GM12878 (cell line): ENCODE measurements around the gene GNA15. TPM values are rescaled to one million over a fixed set of nuclear protein-coding genes. Genes with fewer than 3 reads are reported as not detected.

Experiments used
- ATAC-seq: fragments of 200-7000 bp; cut with Tn5 transposase; 3 replicates; pipeline ENCODE4 v1.9.1; 2020; ENCODE audit warnings: mild to moderate bottlenecking, moderate library complexity
- BruUV-seq: library from RNA; stranded (reverse); fragments of 400-500 nt; replicated peaks from 2 replicates; lab custom pipeline; 2021; lab: Mats Ljungman, UMichigan
- CTCF ChIA-PET: fragments of 300-600 bp; sonication (Branson Sonifier 250); formaldehyde crosslinking; extraction: SDS; loops from one replicate; lab custom pipeline; 2021; ENCODE audit warnings: inconsistent platforms; lab: Yijun Ruan, JAX
- POLR2A ChIA-PET: fragments of 350-600 bp; formaldehyde crosslinking; extraction: SDS; loops from one replicate; lab custom pipeline; 2021; ENCODE audit warnings: inconsistent platforms; lab: Charles Lee
- RAD21 ChIA-PET: fragments of 300-600 bp; sonication (Branson Sonifier 250); formaldehyde crosslinking; loops from one replicate; lab custom pipeline; 2023; ENCODE audit warnings: antibody characterized with exemption; ENCODE audit not compliant: unreplicated experiment; lab: Charles Lee
- SMC1A ChIA-PET: fragments of 300-600 bp; sonication (Branson Sonifier 250); formaldehyde crosslinking; loops from one replicate; lab custom pipeline; 2023; ENCODE audit not compliant: unreplicated experiment, uncharacterized antibody; lab: Charles Lee
- DNase-seq: peaks from one replicate; pipeline ENCODE4 v3.0.0-alpha.2; 2011; ENCODE audit warnings: low read depth, low spot score
- FAIRE-seq: peaks from 3 replicates; lab custom pipeline; 2011; peaks lifted over from hg19 to GRCh38; lab: Jason Lieb, UNC
- H2AFZ ChIP-seq: 2 replicates; pipeline ENCODE4 v1.6.0; 2011; ENCODE audit warnings: low read depth, low read length, control low read depth; ENCODE audit not compliant: control insufficient read depth
- H3K27ac ChIP-seq: 2 replicates; pipeline ENCODE4 v1.5.1; 2011; ENCODE audit warnings: control low read depth; ENCODE audit not compliant: control insufficient read depth, insufficient read depth
- H3K27me3 ChIP-seq, 2 experiments: replicated peaks in 1 of 2; 2 replicates each; pipeline versions ENCODE4 v1.6.0 to v1.6.1; 2011; ENCODE audit warnings: low read length in 1 of 2; ENCODE audit not compliant: control insufficient read depth in 2 of 2, insufficient read depth in 2 of 2
- H3K36me3 ChIP-seq, 2 experiments: 2 replicates each; pipeline ENCODE4 v1.5.1; 2011; ENCODE audit warnings: low read length in 1 of 2; ENCODE audit not compliant: control insufficient read depth in 2 of 2, insufficient read depth in 2 of 2
- H3K4me1 ChIP-seq: 2 replicates; pipeline ENCODE4 v1.6.1; 2011; ENCODE audit warnings: mild to moderate bottlenecking, low read length, moderate library complexity, mixed read lengths; ENCODE audit not compliant: control insufficient read depth, insufficient read depth
- H3K4me2 ChIP-seq: 2 replicates; pipeline ENCODE4 v1.6.0; 2011; ENCODE audit warnings: control low read depth; ENCODE audit not compliant: control insufficient read depth, insufficient read depth
- H3K4me3 ChIP-seq: fragments of 200-600 bp; sonication (generic); 2 replicates; pipeline ENCODE4 v1.5.1; 2016
- H3K79me2 ChIP-seq: 2 replicates; pipeline ENCODE4 v1.6.0; 2011; ENCODE audit warnings: low read length; ENCODE audit not compliant: control insufficient read depth, insufficient read depth
- H3K9ac ChIP-seq: 2 replicates; pipeline ENCODE4 v1.8.0; 2011; ENCODE audit warnings: low read length, control low read depth, mixed read lengths; ENCODE audit not compliant: control insufficient read depth, insufficient read depth
- H3K9me3 ChIP-seq: replicated peaks from 3 replicates; pipeline ENCODE4 v1.5.1; 2011; ENCODE audit warnings: mild to moderate bottlenecking, low read length; ENCODE audit not compliant: control insufficient read depth, insufficient read depth
- H4K20me1 ChIP-seq: 2 replicates; pipeline ENCODE4 v1.6.0; 2011; ENCODE audit not compliant: control insufficient read depth, insufficient read depth
- ASH2L ChIP-seq: fragments of 300-600, 200-600 bp; sonication (generic); IDR thresholded peaks from 2 replicates; pipeline ENCODE4 v1.6.1; 2017; ENCODE audit warnings: low read depth, mild to moderate bottlenecking, borderline replicate concordance
- CBFB ChIP-seq: IDR thresholded peaks from 2 replicates; pipeline ENCODE4 v1.6.1; 2016; ENCODE audit warnings: antibody characterized with exemption, low read depth
- NBN ChIP-seq: fragments of 450-650 bp; IDR thresholded peaks from 2 replicates; pipeline ENCODE4 v1.6.1; 2016
- NRF1 ChIP-seq: conservative IDR thresholded peaks from 2 replicates; pipeline ENCODE4 v1.6.1; 2011; ENCODE audit warnings: mild to moderate bottlenecking, low read depth, low read length, improper control_type of control experiment
- PRDM15 ChIP-seq: fragments of 450-650 bp; formaldehyde crosslinking; IDR thresholded peaks from 2 replicates; pipeline ENCODE4 v1.4.0; 2020; ENCODE audit warnings: mild to moderate bottlenecking, moderate library complexity
- RFX5 ChIP-seq: IDR thresholded peaks from 2 replicates; pipeline ENCODE4 v1.6.1; 2011; ENCODE audit warnings: low read depth, low read length, improper control_type of control experiment
- SRF ChIP-seq, 2 experiments: IDR thresholded peaks; 2 replicates each; pipeline ENCODE4 v1.6.1; 2011; ENCODE audit warnings: low read depth in 2 of 2, low read length in 2 of 2, mild to moderate bottlenecking in 1 of 2, moderate library complexity in 1 of 2
- ZBED1 ChIP-seq: IDR thresholded peaks from 2 replicates; pipeline ENCODE4 v1.6.1; 2016; ENCODE audit warnings: borderline replicate concordance
- WGBS: methylation state at CpG from one replicate; pipeline ENCODE4 v1.1.6; 2016; ENCODE audit warnings: low lambda C conversion rate; ENCODE audit not compliant: insufficient replicate concordance, insufficient coverage; ENCODE audit errors: missing lambda C conversion rate; 5-methylcytosine and 5-hydroxymethylcytosine counted together
- in situ Hi-C: fragments of 300-500 bp; cut with MboI; formaldehyde crosslinking; loops from 9 replicates; pipeline ENCODE4 v1.14.3; 2018; ENCODE audit warnings: mixed read lengths
- intact Hi-C: fragments of 100-400 bp; cut with micrococcal nuclease; formaldehyde crosslinking; loops from one replicate; pipeline ENCODE4 v1.14.2; 2022; ENCODE audit not compliant: unreplicated experiment
- polyA plus RNA-seq, 11 experiments: library from polyadenylated mRNA; depleted of rRNA in 4 of 11; unstranded in 6 of 11; stranded (reverse) in 5 of 11; fragments of >200 nt; fragmentation: Nextera tagmentation in 4 of 11; fragmentation: Illumina TruSeq in 1 of 11; extraction: Ambion mirVana in 4 of 11; extraction: Trizol in 1 of 11; gene quantifications; 1 replicate in 1 of 11; 2 replicates in 10 of 11; pipeline versions ENCODE4 v1.2.1 to v1.2.3, GENCODE V29; 2011 to 2016; ENCODE audit warnings: inconsistent platforms in 2 of 11, missing spikeins in 2 of 11, low read depth in 1 of 11
- total RNA-seq, 4 experiments: library from RNA; depleted of rRNA in 3 of 4; stranded (reverse); fragments of >200 nt in 3 of 4; fragmentation: Illumina TruSeq in 1 of 4; extraction: Trizol in 1 of 4; gene quantifications; 2 replicates each; pipeline versions ENCODE4 v1.2.1 to v1.2.3, GENCODE V29; 2013 to 2021
- TF ChIP-seq, protein P1 (sequence below): fragments of 150-350 bp; IDR thresholded peaks from 2 replicates; pipeline ENCODE4 v1.6.1; 2016; ENCODE audit warnings: low read depth, low read length

Gene GNA15
- total and polyA plus RNA-seq, 10 of the 15 experiments (the other 5 are each of a cell fraction or from before 2014, with no cell fraction given): 0.42 to 18.0 (median 9.4) TPM

DNA sequence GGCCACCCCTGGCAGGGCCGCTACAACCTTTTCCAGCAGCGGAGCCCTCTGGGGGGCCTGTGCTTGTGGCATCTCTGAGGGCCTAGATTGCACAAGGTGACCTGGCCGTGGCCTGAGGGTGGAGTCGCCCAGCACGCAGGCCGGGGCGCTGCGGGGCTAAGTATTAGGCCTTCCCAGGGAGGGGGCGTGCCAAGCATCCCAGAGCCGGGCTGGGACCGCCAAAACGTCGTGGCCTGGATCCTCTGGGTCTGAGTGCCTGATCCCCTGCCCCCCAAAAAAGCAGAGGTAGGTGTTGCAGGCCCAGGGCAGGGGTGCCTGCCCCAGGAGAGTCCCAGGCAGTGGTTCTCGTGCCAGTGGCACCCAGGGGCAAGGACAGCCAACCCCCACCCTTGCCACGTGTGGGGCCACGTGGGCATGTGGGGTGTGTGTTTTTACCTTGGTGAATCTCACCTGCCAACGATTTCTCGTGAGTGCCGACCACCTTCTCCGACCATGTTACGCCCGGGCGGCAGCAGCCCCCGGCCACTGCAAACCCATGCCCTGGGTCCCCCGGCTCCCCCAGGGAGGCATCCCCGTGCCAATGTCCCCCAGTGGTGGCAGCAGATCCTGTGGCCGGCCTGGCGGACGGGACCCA is 12.6 kb upstream of the GNA15 start:
- ChIA-PET CTCF (interaction anchor here (1.3 kb wide), 1 partner anchor 87 kb away, joined by 3 read pairs; no protein-coding TSS in a partner anchor), SMC1A (no interaction called here), RAD21 (no interaction called here)
- Histone ChIP-seq H2AFZ (no peak overlapping the region), H3K36me3 (no peaks in the 10 kb centered on the region), H3K4me2 (no peak overlapping the region), H3K4me1 (peaks cover 17% of the 10 kb centered on the region), H3K27ac (no peak overlapping the region), H3K4me3 (no peak overlapping the region), H4K20me1 (no peaks in the 10 kb centered on the region), H3K9ac (no peak overlapping the region), H3K27me3 (no peaks in the 10 kb centered on the region)
- no TSS peak for BruUV-seq
- intact Hi-C loops (loop anchor here (10.0 kb wide), 1 partner anchor 48 kb away; no protein-coding TSS in a partner anchor), in situ Hi-C loops (no loop called here)
- WGBS: 87% methylated on average over 29 of the region's 29 CpGs
- no peak for DNase-seq
- no peak for TF ChIP-seq NBN
- TF ChIP-seq, all 136 proteins: peak for 0
- POLR2A ChIA-PET: no interaction called here
- FAIRE-seq (no peak), ATAC-seq (no peak)
- H3K79me2 ChIP-seq: no peaks in the 10 kb centered on the region
- no peaks in the 10 kb centered on the region for H3K9me3 ChIP-seq

- Histone ChIP-seq H3K9ac (no peak overlapping the region), H3K4me2 (no peak overlapping the region), H3K79me2 (no peaks in the 10 kb centered on the region), H3K36me3 (no peaks in the 10 kb centered on the region), H2AFZ (no peak overlapping the region), H4K20me1 (no peaks in the 10 kb centered on the region), H3K27ac (no peak overlapping the region), H3K4me3 (no peak overlapping the region), H3K4me1 (peaks cover 17% of the 10 kb centered on the region), H3K27me3 (no peaks in the 10 kb centered on the region), H3K9me3 (no peaks in the 10 kb centered on the region)
- FAIRE-seq (no peak), DNase-seq (no peak), ATAC-seq (no peak)
- intact Hi-C loops (loop anchor here (10.0 kb wide), 1 partner anchor 49 kb away; no protein-coding TSS in a partner anchor), in situ Hi-C loops (no loop called here)
- ChIA-PET SMC1A (interaction anchor here (1.3 to 1.4 kb wide), 3 partner anchors 9 to 17 kb away, joined by 3 to 5 read pairs (median 4); partner anchors contain the start of gene GNA15), CTCF (interaction anchor here (1.3 to 3.6 kb wide), 5 partner anchors 14 to 173 kb away, joined by 3 to 52 read pairs (median 19); no protein-coding TSS in a partner anchor), RAD21 (interaction anchor here (0.5 to 1.6 kb wide), 3 partner anchors 15 to 42 kb away, joined by 3 read pairs; no protein-coding TSS in a partner anchor), POLR2A (no interaction called here)
- 30% methylated on average over 8 of the region's 8 CpGs for WGBS
- no TSS peak for BruUV-seq
- TF ChIP-seq SRF (IDR thresholded peaks at IDR 0.05; ENCODE audit: low read depth in 2 of 2, low read length in 2 of 2): no peak
- TF ChIP-seq RFX5: no peak
- no peak for TF ChIP-seq PRDM15
- no peak for TF ChIP-seq ASH2L
- no peak for TF ChIP-seq CBFB
- no peak for TF ChIP-seq NRF1
- no peak for TF ChIP-seq ZBED1
- TF ChIP-seq, protein P1, sequence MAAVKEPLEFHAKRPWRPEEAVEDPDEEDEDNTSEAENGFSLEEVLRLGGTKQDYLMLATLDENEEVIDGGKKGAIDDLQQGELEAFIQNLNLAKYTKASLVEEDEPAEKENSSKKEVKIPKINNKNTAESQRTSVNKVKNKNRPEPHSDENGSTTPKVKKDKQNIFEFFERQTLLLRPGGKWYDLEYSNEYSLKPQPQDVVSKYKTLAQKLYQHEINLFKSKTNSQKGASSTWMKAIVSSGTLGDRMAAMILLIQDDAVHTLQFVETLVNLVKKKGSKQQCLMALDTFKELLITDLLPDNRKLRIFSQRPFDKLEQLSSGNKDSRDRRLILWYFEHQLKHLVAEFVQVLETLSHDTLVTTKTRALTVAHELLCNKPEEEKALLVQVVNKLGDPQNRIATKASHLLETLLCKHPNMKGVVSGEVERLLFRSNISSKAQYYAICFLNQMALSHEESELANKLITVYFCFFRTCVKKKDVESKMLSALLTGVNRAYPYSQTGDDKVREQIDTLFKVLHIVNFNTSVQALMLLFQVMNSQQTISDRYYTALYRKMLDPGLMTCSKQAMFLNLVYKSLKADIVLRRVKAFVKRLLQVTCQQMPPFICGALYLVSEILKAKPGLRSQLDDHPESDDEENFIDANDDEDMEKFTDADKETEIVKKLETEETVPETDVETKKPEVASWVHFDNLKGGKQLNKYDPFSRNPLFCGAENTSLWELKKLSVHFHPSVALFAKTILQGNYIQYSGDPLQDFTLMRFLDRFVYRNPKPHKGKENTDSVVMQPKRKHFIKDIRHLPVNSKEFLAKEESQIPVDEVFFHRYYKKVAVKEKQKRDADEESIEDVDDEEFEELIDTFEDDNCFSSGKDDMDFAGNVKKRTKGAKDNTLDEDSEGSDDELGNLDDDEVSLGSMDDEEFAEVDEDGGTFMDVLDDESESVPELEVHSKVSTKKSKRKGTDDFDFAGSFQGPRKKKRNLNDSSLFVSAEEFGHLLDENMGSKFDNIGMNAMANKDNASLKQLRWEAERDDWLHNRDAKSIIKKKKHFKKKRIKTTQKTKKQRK: no peak
Observed at GRCh38 chr19:3123956-3124355, 11.9 kb upstream of the GNA15 start.
